Suprapubic skin (tissue), 3 donors: ENCODE measurements around the gene ARMC2.

Experiments used
- CTCF ChIP-seq, 2 donors: fragments of 200-600 bp in 1 of 2; fragments of 450-650 bp in 1 of 2; sonication (generic) in 1 of 2; IDR thresholded peaks; one replicate each; pipeline ENCODE4 v1.5.1; 2016 to 2019; ENCODE audit warnings: antibody characterized with exemption in 2 of 2, mild to moderate bottlenecking in 1 of 2, moderate library complexity in 1 of 2
- POLR2A ChIP-seq, 2 donors: fragments of 450-650 bp; IDR thresholded peaks; one replicate each; pipeline ENCODE4 v1.6.1; 2017; ENCODE audit warnings: antibody characterized with exemption in 2 of 2, mild to moderate bottlenecking in 2 of 2, moderate library complexity in 2 of 2

- no peak for TF ChIP-seq CTCF (IDR thresholded peaks at IDR 0.05)
- TF ChIP-seq POLR2A (IDR thresholded peaks at IDR 0.05): no peak
These were observed 73.5 kb downstream of the ARMC2 start for GRCh38 chr6:108921547-108922361.
